Inflammatory macrophage treated with lipopolysaccharide for 1 hour (primary cell): Measurements from ENCODE around the gene TMEM186.
"Not testable (repeated sequence)": the region's sequence is repeated elsewhere in the genome, so short reads cannot be mapped to it uniquely, and the experiment has no call there.

Source experiments
- DNase-seq, 2 donors: peaks; one replicate each; pipeline ENCODE4 v3.0.0-alpha.2; 2020 to 2022

Gene TMEM186

GRCh38 chr16:8797364-8798173, at the start of gene TMEM186, which contains the start of gene PMM2:
Gene TMEM186, minus strand, starts transcription at chr16:8797639. Its CDS starts 25 bp downstream, at chr16:8797614.
Gene PMM2, plus strand, starts transcription at chr16:8797839. Its CDS starts 44 bp downstream, at chr16:8797883.
- DNase-seq = peak; percentile 96 to 97

GRCh38 chr16:8847145-8847544, 49.7 kb upstream of the TMEM186 start:
- no peak for DNase-seq

DNA sequence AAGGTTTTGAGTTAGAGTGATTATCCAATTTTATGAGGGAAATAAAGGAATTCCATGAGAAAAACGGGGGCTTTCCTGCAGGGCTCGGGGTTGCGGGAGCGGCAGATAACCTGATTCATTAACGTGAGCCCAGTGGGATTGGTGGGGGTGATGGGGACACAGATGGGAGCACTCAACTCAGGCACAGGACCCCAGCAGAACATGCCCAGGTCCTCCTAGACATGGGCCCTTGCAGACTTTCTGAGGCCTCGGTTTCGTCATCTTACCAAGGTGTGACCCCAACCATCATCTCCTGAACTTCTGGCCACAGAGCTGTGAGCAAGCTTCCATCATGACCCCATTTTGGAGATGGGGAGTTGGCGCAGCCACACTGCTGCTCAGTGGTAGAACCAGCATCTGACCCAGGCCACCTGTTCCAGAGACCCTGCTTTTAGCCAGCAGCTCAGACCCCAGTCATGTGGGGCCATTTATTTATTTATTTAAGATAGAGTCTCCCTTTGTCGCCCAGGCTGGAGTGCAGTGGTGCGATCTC, 49.0 kb upstream of the TMEM186 start:
- no peak for DNase-seq

GRCh38 chr16:8845699-8846298, 48.4 kb upstream of the TMEM186 start:
- DNase-seq = no peak

GRCh38 chr16:8843296-8843695, 45.9 kb upstream of the TMEM186 start:
- not testable (repeated sequence) for DNase-seq

DNA sequence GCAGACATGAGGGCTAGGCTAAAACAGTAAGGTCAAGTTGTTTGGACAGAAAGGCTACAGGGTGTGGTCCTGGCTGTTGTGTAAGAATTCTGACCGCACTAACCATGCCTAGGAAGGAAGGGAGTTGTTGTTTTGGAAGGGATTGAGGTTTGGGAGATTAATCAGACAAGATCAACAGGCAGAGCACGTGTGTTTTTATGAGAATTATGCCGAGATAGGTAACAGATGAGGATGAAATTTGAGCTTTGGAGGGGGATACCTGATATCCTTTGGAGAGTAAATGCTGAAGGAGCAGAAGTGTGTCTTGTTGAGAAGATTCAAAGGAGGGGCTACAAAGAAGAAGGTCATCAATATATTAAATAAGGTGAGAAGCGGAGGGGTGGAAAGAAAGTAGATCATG, 44.6 kb upstream of the TMEM186 start:
- not testable (repeated sequence) for DNase-seq

DNA sequence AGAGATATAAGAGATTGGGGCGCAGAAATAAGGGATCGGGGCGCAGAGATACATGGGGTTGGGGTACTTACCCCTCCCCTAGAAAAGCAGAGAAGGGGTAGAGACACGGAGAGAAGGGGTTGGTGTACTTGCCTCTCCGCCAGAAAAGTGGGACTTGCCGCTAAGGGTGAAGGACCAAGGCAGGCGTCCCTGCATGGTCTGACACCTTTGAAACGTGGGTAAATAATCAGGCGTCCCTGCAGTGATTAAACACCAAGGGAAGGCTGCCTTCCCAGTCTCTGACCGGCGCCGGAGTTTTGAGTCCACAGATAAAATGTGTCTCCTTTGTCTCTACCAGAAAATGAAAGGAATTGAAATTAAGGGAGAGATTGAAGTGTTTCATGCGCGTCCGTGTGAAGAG, 40.2 kb upstream of the TMEM186 start:
- DNase-seq = not testable (repeated sequence)

DNA sequence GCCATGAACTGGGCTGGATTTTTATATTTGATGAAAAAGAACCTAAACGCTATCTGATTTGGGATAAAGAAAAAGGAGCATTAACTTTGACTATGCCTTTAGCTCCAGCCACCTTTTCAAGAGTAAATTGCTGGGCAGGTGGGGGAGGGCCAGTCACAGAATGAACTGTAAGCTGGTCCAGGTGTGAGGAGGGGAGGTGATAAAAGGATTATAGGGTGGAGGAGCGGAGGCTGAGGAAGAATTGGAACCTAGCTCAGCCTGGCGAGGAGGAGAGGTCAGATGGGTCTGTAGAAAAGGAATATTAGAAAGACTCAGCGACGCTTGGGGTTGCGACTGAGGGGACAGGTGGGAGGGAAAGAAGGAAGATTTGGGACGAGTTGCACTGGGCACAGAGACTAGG, 39.4 kb upstream of the TMEM186 start:
- not testable (repeated sequence) for DNase-seq

GRCh38 chr16:8832717-8833105, 35.3 kb upstream of the TMEM186 start:
- DNase-seq = no peak

DNA sequence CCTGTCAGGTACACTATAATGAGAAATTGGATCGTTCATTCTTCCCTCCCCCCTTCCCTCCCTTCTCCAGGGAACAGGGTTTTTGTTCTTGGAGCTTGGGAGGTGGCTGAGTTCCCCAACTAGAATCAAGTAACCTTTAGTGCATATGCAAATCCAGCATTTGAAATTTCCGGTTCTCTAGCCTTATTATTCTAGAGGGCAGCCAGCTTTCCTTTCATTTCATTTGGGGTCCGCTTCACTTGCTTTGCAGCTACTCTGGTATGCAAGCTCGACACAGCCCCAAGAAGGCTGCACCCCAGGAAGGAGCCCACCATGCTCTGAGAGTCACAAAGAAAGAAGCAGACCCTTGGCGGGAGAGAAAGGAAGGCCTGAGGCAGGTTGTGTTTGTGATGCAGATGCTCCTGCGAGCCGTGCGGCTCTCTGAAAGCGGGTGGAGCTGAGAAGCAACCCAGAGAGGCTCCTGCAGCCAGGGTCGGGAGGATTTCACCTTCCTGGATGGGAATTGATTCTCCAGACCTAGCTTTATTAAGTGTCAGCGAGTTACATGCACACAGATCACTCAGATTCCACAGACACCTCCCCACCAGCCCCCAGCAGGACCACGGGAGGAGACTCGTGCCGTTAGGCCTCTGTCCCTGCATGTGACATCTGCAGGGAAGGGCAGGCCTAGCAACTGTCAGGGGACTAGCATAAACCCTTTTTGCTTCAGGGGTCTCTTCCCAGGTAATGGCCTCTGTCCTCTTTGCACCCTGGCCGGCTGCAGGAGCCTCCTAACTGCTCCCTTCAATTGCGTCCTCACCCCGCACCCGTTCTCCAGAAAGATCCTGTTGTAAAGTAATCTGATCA, 34.7 kb upstream of the TMEM186 start:
- no peak for DNase-seq

DNA sequence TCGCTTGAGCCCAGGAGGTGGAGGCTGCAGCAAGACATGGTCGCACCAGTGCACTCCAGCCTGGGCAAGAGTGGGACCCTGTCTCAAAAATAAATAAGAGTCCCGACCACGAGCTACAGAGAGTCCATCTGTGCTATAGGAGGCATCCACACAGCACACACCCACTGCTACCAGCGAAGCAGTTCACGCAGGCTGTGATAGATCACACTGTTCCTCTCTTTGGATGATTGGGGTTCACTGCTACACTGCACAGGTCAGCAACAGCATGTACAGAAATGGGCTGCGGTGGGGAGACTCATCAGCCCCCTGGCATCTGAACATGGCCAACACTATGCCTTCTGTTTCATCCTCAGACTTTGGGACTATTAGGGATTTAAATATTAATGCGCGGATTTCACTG, 34.0 kb upstream of the TMEM186 start:
- no peak for DNase-seq

- no peak for DNase-seq
Measured at GRCh38 chr16:8828541-8829165, 31.2 kb upstream of the TMEM186 start.

- DNase-seq = no peak
Measured at GRCh38 chr16:8826278-8826879, 28.9 kb upstream of the TMEM186 start.

DNA sequence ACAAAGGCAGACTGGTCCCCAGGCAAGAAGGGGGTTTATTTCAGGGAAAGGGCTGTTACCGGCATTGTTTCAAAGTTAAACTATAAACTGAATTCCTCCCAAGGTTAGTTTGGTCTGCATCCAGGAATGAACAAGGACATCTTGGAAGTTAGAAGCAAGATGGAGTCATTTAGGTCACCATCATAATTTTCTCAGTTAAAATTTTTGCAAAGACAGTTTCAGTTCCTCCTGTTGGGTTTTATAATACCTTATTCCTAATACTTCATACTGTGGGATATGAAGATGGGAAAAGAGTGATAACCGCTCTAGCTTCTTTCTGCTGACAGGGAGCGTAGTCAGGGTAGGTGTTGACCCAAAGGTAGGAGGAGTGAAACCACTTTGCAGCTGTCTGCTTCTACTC, 25.0 kb upstream of the TMEM186 start:
- DNase-seq = no peak

DNA sequence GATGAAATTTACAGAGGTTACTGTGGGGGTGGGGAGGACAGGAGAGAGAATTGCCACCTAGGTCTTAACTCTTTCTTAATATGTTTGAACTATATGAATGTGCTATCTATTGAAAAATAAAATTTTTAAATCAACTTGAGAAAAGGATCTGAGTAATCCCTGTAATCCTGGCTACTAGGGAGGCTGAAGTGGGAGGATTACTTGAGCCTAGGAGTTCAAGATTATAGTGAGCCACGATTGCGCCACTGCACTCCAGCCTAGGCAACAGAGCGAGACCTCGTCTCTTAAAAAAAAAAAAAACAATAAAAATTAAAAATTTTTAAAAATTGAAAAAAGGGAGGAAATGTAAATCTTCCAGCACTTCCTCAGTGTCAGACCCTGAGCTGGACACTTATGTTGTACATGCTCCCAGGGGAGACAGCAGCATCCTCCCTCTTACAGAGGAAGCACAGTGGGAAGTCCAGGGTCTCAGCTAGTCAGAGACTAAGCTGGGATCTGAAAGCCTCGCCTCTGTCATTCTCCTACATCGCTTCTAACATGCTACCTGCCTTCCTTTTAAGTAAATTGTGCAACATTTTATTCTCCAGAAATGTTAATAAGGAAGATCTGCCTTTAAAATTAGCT, 22.1 kb upstream of the TMEM186 start:
- no peak for DNase-seq

DNA sequence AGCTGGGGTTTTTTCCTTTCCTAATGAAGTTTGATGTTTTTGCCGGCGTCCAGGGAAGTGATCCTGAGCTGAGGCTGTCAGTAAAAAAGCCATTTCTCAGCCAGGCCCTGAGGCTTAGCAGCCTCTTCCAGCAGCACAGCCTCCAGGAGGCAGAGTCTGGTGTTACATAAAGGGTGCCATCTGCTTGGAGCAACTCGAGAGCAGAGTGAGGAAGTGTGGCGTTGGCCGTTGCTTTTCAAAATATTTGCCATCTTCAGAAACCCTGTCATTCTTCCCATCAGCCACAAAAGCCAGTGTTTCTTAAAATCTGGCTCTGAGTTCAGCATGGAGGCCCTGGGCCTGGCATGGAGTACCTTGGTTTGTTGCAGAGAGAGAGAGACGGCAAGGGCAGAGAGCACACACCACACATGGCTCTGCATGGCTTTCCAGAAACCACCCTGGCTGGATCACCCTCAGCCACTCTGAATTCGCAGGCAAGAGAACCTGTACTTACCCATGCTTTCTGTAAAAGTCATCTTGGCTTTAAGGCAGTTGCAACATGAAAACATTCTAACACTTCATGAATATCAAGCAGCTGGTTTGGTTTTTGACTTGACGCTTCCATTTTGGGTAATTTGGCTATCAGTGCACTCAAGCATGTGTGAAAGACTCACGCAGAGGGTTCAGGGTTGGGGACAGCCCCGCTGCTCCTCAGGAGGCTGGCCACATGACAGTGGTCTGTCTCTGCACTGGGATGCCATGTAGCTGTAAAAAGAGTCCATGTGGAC, 21.2 kb upstream of the TMEM186 start:
- DNase-seq = no peak

DNA sequence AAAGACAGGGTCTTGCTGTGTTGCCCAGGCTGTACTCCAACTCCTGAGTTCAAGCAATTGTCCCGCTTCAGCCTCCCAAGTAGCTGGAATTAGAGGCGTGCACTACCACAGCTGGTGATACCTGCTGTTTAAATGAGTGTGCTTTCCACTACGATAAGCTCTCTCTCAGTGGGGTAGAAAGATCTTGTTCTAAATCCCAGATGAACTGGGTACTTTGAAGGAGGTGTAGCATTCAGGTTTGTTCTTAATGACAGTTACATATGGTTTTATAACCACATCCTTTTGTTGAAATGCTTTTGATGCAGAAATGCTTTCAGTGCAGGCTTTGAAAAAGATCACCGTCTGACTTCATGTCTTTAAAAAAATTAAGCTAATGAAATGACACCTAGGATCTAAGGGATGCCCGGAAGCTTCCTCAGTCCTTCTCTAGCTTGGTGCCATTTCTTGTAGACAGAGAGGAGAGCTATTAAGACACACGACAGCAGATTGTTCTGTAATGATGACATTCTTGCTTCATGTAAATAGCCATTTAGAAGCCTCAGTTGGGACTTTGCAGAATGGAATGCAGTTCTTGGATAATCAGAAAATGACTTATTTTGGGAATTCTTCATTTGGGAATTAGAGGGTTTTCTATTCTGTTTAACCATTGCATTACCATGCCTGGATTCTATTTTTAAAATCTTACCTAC, 19.7 kb upstream of the TMEM186 start:
- no peak for DNase-seq

DNA sequence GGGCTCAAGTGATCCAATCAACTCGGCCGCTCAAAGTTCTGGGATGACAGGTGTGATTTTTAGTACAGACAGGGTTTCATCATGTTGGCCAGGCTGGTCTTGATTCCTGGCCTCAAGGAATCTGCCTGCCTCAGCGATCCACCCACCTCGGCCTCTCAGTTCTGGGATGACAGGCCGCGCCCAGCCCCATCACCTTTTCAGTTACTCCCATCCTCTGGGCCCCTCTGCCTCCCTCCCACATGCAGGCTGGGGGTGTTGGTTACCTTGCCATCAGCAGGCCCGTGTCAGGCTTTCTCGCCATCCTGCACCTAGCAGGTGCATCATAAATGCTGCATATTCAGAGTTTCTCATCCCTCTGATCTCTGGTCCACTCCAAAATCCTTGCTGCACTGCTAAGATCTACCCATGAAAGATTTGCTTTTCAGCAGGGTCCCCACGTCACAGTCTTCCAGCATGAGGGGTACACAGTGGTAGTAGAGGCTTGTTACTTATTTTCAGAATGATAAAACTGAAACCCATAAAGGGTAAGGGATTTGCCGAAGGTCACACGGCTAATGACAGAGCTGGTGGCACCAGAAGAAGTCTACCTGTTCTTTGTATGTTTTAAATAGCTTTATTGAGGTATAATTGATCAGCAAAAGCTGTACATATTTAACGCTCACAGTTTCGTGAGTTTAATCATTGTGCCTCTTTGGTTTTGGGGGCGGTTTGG, 16.8 kb upstream of the TMEM186 start:
- no peak for DNase-seq

GRCh38 chr16:8812162-8812843, 14.9 kb upstream of the TMEM186 start:
- no peak for DNase-seq
